ENCODE results near the gene CCER1. TPM values are rescaled to one million over a fixed set of nuclear protein-coding genes. Genes with fewer than 3 reads are reported as not detected.

Gene CCER1
- total RNA-seq, 1 experiment from 2014 or later = not detected

DNA sequence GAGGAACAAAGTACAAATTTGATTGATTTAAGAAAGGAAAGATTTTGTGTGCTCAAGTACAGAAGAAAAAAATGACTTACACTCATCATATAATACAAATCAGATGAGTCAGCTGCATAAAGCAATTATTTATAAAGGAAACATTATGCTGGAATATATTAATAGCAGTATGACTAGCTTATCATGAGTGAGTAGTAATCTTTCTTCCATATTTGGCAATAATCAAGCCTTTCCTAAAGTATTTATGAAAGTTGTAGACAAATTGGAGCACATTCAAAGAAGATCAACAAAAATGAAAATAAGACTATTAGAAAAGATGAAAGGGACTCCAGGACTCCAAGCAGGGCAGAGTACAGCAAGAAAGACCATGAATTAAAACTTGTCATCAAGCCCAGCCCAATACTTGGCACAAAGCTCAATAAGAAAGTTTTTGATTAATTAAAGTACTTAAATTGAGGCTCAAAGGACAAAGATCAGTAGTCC, 32.8 kb downstream of the CCER1 start:
- DNase-seq (ENCODE audit: extremely low read depth, low read depth) = no peak

DNA sequence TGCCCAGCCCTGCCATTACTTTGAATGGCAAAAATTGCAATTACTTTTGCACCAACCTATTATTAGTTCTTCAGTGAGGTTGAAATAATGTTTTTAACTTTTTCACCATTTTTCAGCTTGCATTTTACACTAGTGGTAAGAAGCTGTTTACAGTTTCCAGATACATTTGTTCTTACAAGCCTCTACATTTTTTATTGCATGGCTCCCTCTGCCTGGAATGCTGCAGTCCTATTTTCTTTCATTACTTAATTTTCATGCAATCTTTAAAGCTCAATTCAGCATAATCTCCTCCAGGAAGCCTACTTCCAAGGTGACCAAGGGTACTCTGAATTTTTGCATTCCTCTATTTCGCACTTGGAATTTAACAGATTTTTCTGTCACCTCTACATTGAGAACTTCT, 33.4 kb downstream of the CCER1 start:
- DNase-seq (ENCODE audit: extremely low read depth, low read depth) = no peak

DNA sequence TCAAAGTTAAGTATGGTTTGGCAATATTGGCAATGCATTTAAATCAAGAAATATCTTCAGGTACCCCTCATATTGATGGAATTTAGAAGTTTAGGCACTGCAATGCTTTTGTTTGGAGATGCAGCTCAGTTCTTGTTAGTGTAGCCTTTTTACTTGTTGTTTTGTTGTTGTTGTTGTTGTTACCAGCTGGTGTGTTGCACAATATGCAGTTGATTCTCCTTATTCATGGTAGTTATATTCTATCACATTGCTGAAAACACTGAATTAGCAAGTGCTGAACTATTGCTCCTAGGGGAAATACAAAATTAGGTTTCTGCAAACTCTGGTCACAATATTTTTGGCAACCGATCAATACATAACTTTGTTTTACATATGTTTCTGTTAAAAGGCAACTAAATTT, 34.8 kb downstream of the CCER1 start:
- no peak for DNase-seq (ENCODE audit: extremely low read depth, low read depth)

DNA sequence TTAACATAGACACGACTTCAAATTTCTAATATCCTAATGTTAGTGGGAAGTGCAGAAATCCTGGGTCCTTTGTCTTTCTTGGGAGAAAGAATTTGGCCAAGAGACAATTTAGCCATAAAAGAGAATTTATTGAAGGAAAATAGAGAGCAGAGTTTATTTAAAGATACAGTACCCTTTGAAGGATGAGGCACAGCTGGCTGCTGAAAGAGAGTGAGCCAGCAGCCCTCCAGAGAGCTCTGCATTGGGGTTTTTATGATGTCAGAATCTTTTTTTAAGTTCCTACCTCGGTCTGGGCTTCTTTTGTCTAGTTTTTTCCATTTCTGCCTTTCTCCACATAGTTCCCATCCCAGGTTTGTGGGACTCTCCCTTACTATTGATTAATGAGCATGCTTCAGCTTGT, 37.5 kb downstream of the CCER1 start:
- DNase-seq (ENCODE audit: extremely low read depth, low read depth) = no peak

DNA sequence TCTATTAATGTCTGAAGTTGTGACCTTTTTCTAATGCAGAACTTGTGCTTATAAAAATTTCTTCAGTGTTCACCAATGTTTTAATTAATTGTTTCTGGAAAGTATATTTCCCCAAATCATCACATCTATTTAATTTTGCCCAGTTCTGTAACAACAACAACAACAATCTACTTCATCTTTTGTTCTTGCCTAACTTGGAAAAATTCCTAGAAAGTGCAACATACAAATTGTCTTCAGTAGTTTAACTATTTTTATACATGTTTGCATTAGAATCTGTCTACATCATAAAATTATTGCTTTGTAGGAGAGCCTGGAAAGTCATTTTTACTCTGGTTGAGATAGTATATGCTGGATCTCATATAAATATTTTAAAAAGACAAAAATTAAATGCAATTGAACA, 38.5 kb downstream of the CCER1 start:
- DNase-seq (ENCODE audit: extremely low read depth, low read depth) = no peak

DNA sequence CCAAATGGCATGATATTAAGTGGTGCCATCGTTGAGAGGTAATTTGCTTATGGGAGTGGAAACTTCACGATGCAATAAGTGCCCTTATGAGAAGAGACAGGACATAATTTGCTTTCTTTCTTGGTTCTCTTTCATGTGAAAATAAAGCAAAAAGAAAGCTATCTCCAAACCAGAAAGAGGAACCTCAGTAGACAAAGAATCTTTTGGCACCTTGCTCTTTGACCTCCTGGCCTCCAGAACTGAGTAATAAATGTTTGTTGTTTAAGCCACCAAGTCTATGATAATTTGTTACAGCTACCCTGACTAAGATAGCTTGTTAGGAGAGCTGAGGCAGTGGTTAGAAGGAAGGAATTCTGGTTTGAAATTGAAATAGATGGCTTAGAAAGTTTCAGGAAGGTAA, 39.6 kb downstream of the CCER1 start:
- no peak for DNase-seq (ENCODE audit: extremely low read depth, low read depth)

DNA sequence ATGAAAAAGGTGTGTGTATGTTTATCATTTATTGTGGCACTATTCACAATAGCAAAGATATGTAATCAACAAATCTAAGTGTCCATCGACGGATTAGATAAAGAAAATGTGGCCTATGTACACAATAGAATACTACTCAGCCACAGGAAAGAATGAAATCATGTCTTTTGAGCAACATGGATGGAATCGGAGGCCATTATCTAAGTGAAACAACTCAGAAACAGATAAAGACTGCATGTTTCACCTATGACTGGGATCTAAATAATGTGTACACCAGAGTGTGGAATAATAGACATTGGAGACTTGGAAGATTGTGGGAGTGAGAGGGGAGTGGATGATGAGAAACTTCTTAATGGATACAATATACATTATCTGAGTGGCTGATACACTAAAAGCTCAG, 44.0 kb downstream of the CCER1 start:
- DNase-seq (ENCODE audit: extremely low read depth, low read depth) = no peak

DNA sequence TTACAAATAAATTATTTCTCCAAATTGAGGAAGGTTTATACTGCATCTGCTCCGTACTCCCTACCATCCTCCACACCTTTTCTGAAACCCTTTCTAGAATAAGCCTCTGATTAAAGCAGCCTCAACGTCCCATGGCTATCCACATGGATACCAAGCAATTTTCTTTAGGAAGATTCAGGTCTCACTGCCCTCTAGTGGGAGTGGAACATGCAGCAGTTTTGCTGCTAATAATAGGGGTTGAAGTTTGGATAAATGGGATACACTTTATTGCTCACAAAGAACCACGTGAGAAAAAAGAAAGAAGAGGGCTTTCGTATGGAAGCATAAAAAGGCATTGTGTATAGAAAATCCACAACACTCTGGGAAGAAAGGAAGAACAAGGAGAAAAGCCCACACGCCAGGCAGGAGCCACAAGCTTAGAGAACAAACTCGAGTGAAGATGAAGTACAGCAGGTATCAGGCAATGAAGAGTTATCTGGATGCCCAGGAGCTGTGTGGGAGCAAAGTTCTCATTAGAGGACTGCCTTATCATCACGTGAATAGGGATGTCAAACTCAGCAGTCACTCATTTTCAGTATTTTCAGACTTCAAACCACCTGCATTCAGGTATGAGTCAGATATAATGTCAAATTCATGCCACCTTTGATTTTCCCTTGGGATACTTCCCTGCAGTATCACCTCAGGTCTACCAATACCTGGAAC, 45.8 kb downstream of the CCER1 start:
- DNase-seq (ENCODE audit: extremely low read depth, low read depth) = peak; percentile 61

DNA sequence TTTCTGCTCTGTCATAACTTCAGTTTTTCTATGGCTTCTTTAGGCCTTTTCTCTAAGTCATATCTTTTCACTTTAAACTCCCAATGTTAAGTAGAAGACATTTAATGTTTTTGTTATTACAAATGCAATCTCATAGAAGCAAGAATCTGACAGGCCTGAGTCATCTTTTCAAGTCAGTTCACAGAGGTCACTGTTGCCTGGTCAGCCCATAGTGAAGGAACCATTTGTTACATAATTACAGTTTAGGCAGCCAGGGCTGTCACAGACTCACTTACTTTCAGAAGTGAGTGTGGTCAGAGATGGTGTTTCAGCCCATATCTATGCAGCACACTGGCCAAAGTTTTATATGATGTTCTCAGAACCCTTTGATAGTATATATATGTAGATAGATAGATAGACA, 46.5 kb downstream of the CCER1 start:
- DNase-seq (ENCODE audit: extremely low read depth, low read depth) = no peak

DNA sequence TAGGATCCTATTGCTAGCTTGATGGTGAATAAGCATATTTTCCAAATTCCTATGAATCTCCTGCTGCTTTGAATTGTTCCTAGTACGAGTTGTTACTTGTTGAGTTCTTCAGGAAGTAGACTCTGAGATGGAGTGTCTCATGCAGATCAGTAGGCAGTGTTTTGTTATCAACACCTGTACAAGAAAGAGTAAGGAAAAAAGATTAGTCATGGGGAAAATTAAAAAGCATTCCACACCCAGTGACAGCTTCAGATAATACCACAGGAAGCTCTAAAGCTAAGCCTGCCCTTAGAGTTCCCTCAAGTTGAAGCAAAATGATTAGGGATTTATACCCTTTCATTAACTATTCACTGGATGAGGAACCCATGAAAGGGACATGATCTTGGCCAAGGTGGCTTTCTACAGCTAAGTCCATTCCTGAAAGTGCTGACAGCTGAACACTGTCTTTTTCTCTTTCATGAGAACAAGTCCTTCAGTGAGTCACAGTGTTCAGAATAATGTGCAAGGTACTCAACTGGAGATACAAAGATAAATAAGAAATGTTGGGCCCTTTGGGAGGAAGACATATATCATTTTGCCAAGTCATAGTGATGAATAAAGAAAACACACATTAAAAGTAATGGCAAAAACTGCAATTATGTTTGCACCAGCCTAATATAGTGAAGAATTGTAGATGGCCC, 49.1 kb downstream of the CCER1 start:
- no peak for DNase-seq (ENCODE audit: extremely low read depth, low read depth)

DNA sequence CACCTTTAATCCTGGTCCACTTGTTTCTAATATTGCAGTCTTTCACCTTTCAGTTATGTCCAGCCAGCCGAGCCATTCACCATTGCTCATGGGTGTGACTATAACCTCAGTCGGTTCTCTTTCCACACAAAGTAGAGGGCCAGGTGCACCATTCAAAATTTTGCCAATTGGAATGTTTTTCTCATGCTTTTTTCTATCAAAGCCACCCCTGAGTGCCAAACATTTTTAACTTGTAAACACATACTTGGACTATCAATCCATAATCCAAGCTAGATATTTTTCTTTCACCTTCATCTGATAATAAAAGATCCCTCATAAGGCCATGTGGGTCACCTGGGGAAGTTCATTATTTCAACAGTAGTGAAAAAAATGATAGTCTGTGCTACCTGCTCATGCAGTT, 52.4 kb downstream of the CCER1 start:
- no peak for DNase-seq (ENCODE audit: extremely low read depth, low read depth)

Other genes starting within 250 kb of the CCER1 start
- not detected in 2 replicates for gene EPYC, start 49.8 kb upstream of the CCER1 start, total RNA-seq (2014; rRNA removed; shearing (Covaris generic))
- gene KERA, start 102.8 kb upstream of the CCER1 start, total RNA-seq (2014; rRNA removed; shearing (Covaris generic)) = not detected in 2 replicates
- 15.0 and 18.5 TPM in 2 replicates for gene LUM, start 156.3 kb upstream of the CCER1 start, total RNA-seq (2014; rRNA removed; shearing (Covaris generic))
- 1.8 and 3.3 TPM in 2 replicates for gene DCN, start 227.6 kb upstream of the CCER1 start, total RNA-seq (2014; rRNA removed; shearing (Covaris generic))